ENCODE data around the gene ADAM23.

DNA sequence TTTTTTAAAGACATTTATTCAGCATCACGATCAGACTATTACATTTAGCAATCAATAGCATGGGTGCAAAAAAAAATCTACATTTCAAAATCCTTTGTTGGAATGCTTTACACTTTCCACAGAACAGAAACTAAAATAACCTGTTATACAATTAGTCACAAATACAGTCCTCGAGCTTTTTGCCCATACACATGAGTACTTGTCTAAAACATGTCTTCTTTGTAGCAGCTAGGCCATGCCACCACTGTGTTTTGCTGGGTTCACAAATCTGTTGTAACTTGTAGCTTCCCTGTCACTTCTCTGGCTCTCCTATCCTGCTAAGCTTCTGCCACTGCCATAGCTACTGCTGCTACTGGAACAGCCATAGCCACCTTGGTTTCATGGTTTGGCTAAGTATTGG lies 24.4 kb upstream of the ADAM23 start:
- TF ChIP-seq, protein P1, sequence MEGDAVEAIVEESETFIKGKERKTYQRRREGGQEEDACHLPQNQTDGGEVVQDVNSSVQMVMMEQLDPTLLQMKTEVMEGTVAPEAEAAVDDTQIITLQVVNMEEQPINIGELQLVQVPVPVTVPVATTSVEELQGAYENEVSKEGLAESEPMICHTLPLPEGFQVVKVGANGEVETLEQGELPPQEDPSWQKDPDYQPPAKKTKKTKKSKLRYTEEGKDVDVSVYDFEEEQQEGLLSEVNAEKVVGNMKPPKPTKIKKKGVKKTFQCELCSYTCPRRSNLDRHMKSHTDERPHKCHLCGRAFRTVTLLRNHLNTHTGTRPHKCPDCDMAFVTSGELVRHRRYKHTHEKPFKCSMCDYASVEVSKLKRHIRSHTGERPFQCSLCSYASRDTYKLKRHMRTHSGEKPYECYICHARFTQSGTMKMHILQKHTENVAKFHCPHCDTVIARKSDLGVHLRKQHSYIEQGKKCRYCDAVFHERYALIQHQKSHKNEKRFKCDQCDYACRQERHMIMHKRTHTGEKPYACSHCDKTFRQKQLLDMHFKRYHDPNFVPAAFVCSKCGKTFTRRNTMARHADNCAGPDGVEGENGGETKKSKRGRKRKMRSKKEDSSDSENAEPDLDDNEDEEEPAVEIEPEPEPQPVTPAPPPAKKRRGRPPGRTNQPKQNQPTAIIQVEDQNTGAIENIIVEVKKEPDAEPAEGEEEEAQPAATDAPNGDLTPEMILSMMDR (optimal IDR thresholded peaks at IDR 0.05 in 1 of 3, IDR thresholded peaks at IDR 0.05 in 1 of 3, conservative IDR thresholded peaks at IDR 0.05 in 1 of 3; ENCODE audit: extremely low read depth in 1 of 3, insufficient read depth in 2 of 3, low read length in 3 of 3), result no peak
- TF ChIP-seq EZH2 (IDR thresholded peaks at IDR 0.05; ENCODE audit: low read length), result no peak

Data from keratinocyte (primary cell).